PC-3 (cell line): ENCODE measurements around the gene NPFF. TPM values are rescaled to one million over a fixed set of nuclear protein-coding genes. Genes with fewer than 3 reads are reported as not detected.

Source experiments
- ATAC-seq: fragments of 200-7000 bp; cut with Tn5 transposase; 2 replicates; pipeline ENCODE4 v1.9.1; 2020; ENCODE audit warnings: mild to moderate bottlenecking, moderate library complexity
- BruUV-seq: library from RNA; stranded (reverse); fragments of 400-500 nt; replicated peaks from 2 replicates; lab custom pipeline; 2021; lab: Mats Ljungman, UMichigan
- CTCF ChIA-PET: fragments of 300-600 bp; sonication (Branson Sonifier 250); formaldehyde crosslinking; loops from one replicate; lab custom pipeline; 2022; ENCODE audit warnings: antibody characterized with exemption; lab: Charles Lee
- POLR2A ChIA-PET: fragments of 300-600 bp; sonication (Branson Sonifier 250); formaldehyde crosslinking; loops from one replicate; lab custom pipeline; 2022; ENCODE audit warnings: antibody characterized with exemption; ENCODE audit not compliant: unreplicated experiment; lab: Charles Lee
- DNase-seq: peaks from one replicate; pipeline ENCODE4 v3.0.0-alpha.2; 2015
- H2AFZ ChIP-seq: fragments of 300-600 bp; sonication (generic); 2 replicates; pipeline ENCODE4 v1.6.0; 2016; ENCODE audit warnings: antibody characterized with exemption, low read length
- H3F3A ChIP-seq: fragments of 300-600 bp; sonication (generic); one replicate; pipeline ENCODE4 v1.6.0; 2017; ENCODE audit warnings: antibody characterized with exemption, low read length, control low read depth, mild to moderate bottlenecking; ENCODE audit not compliant: unreplicated experiment
- H3K27ac ChIP-seq: fragments of 300-600 bp; sonication (generic); 2 replicates; pipeline ENCODE4 v1.5.1; 2016; ENCODE audit warnings: mild to moderate bottlenecking, low read length
- H3K27me3 ChIP-seq: fragments of 300-600 bp; sonication (generic); 2 replicates; pipeline ENCODE4 v1.6.1; 2016; ENCODE audit warnings: low read length, mixed read lengths
- H3K36me3 ChIP-seq: fragments of 300-600 bp; sonication (generic); 2 replicates; pipeline ENCODE4 v1.6.1; 2016; ENCODE audit warnings: low read depth, mixed run types, low read length, mixed read lengths
- H3K4me1 ChIP-seq: fragments of 300-600 bp; sonication (generic); 2 replicates; pipeline ENCODE4 v1.5.1; 2016; ENCODE audit warnings: low read length; ENCODE audit not compliant: insufficient read depth
- H3K4me2 ChIP-seq: fragments of 300-600 bp; sonication (generic); 2 replicates; pipeline ENCODE4 v1.6.0; 2016; ENCODE audit warnings: low read length
- H3K4me3 ChIP-seq: fragments of 300-600 bp; sonication (generic); 2 replicates; pipeline ENCODE4 v1.5.1; 2016; ENCODE audit warnings: mild to moderate bottlenecking, low read length, mixed read lengths
- H3K79me2 ChIP-seq: fragments of 300-600 bp; sonication (generic); 2 replicates; pipeline ENCODE4 v1.6.1; 2017; ENCODE audit warnings: low read length, mixed read lengths
- H3K9ac ChIP-seq: fragments of 300-600 bp; sonication (generic); 2 replicates; pipeline ENCODE4 v1.6.0; 2016; ENCODE audit warnings: mild to moderate bottlenecking, low read length
- H3K9me2 ChIP-seq: fragments of 300-600 bp; sonication (generic); replicated peaks from 2 replicates; pipeline ENCODE4 v1.6.1; 2016; ENCODE audit warnings: mixed run types, low read length, mixed read lengths
- H3K9me3 ChIP-seq: fragments of 300-600 bp; sonication (generic); 2 replicates; pipeline ENCODE4 v1.6.1; 2016; ENCODE audit warnings: low read length, mixed read lengths
- H4K20me1 ChIP-seq: fragments of 300-600 bp; sonication (generic); 2 replicates; pipeline ENCODE4 v1.6.1; 2016; ENCODE audit warnings: low read length, mixed read lengths
- EZH2 ChIP-seq: fragments of 300-600 bp; sonication (generic); IDR thresholded peaks from one replicate; pipeline ENCODE4 v1.6.1; 2017; ENCODE audit warnings: antibody characterized with exemption, mild to moderate bottlenecking, low read length; ENCODE audit not compliant: unreplicated experiment
- EZH2phosphoT487 ChIP-seq: fragments of 300-600 bp; sonication (generic); IDR thresholded peaks from 2 replicates; pipeline ENCODE4 v1.6.1; 2018; ENCODE audit warnings: mild to moderate bottlenecking, antibody characterized with exemption, low read length, borderline replicate concordance
- intact Hi-C: fragments of 100-400 bp; cut with micrococcal nuclease; formaldehyde crosslinking; loops from 2 replicates; pipeline ENCODE4 v1.9.0; 2023
- total RNA-seq: library from RNA; depleted of rRNA; stranded (reverse); fragments of >200 nt; gene quantifications from 2 replicates; pipeline ENCODE4 v1.2.3, GENCODE V29; 2014
- TF ChIP-seq, protein P1 (sequence below): fragments of 300-600 bp; sonication (generic); conservative IDR thresholded peaks from 2 replicates; pipeline ENCODE4 v1.5.1; 2017; ENCODE audit warnings: antibody characterized with exemption, low read depth, mild to moderate bottlenecking, low read length

NPFF gene
- total RNA-seq, 1 experiment from 2014 or later: not detected

DNA sequence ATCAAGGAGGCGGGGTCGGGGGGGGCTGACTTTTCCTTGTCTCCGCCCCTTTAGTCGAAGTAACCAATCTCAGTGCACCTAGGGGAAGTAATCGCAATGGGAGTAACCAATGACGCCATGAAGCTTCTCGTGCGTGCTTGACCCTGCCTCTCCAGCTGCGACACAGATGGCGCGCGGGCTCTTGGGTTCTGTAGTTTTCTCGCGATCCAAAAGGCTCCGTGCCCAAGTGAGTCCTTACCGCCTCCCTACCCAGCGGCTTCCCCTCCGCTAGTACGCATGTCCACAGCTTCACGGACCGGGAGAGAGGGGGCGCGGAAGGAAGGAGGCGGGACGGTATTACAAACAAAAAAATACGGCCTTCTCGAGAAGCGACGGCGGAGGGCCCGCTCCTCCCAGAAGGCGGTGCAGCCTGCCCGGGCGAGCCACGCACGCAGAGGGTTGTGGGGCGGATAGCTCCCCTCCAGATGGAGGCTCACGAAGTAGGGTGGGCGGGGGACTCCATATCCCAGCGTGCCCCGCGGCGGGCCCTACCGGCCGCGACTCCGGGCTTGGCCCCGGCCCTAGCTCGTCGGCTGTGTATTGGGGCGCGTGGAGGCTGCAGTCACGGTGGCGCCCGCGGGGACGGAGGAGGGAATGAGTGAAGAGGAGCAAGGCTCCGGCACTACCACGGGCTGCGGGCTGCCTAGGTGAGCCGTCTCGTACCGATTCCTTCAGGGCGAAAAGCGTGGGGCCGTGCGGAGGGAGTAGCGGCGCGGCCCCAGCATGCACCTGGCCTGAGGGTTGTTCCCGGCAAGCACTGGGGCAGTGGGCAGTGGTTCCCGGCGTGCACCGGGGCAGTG lies 6.3 kb downstream of the NPFF start, which contains the start of gene TARBP2:
TSS of gene TARBP2 (plus strand) at position 508 of the 839 bp plus-strand sequence. CDS start at position 634, 126 bp downstream.
- H3K4me3 ChIP-seq: peak within 1 kb of the TSS; percentile 75
- peak within 1 kb of the TSS; percentile 89 for H2AFZ ChIP-seq
- no TSS peak for BruUV-seq
- H3K9me3 ChIP-seq: no peaks in the 10 kb centered on the region
- peak within 1 kb of the TSS; percentile 85 for H3K27ac ChIP-seq
- H3K27me3 ChIP-seq: no peaks in the 10 kb centered on the region
- ChIA-PET POLR2A (interaction anchor here (0.5 to 1.2 kb wide), 7 partner anchors 23 to 824 kb away, joined by 3 to 14 read pairs (median 5); partner anchors contain the start of gene COPZ1), CTCF (interaction anchor here (0.6 to 1.0 kb wide), 6 partner anchors 12 to 269 kb away, joined by 3 to 5 read pairs (median 3); partner anchors contain the start of genes AAAS and ATP5MC2)
- H3F3A ChIP-seq: no peaks in the 10 kb centered on the region
- H4K20me1 ChIP-seq: no peaks in the 10 kb centered on the region
- peak within 1 kb of the TSS; percentile 96 for H3K9ac ChIP-seq
- no peaks in the 10 kb centered on the region for H3K9me2 ChIP-seq
- intact Hi-C loops: no loop called here
- TF ChIP-seq EZH2 (no peak), EZH2phosphoT487 (no peak)
- TF ChIP-seq, protein P1, sequence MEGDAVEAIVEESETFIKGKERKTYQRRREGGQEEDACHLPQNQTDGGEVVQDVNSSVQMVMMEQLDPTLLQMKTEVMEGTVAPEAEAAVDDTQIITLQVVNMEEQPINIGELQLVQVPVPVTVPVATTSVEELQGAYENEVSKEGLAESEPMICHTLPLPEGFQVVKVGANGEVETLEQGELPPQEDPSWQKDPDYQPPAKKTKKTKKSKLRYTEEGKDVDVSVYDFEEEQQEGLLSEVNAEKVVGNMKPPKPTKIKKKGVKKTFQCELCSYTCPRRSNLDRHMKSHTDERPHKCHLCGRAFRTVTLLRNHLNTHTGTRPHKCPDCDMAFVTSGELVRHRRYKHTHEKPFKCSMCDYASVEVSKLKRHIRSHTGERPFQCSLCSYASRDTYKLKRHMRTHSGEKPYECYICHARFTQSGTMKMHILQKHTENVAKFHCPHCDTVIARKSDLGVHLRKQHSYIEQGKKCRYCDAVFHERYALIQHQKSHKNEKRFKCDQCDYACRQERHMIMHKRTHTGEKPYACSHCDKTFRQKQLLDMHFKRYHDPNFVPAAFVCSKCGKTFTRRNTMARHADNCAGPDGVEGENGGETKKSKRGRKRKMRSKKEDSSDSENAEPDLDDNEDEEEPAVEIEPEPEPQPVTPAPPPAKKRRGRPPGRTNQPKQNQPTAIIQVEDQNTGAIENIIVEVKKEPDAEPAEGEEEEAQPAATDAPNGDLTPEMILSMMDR: no peak
- DNase-seq (peak; percentile 98), ATAC-seq (peak; percentile 77)
- peaks cover 15% of the 10 kb centered on the region; the same call in 1 of the 2 replicates for H3K36me3 ChIP-seq
- peak within 1 kb of the TSS; percentile 87 for H3K4me2 ChIP-seq
- H3K4me1 ChIP-seq: peaks cover 33% of the 10 kb centered on the region
- H3K79me2 ChIP-seq: peaks cover 27% of the 10 kb centered on the region

DNA sequence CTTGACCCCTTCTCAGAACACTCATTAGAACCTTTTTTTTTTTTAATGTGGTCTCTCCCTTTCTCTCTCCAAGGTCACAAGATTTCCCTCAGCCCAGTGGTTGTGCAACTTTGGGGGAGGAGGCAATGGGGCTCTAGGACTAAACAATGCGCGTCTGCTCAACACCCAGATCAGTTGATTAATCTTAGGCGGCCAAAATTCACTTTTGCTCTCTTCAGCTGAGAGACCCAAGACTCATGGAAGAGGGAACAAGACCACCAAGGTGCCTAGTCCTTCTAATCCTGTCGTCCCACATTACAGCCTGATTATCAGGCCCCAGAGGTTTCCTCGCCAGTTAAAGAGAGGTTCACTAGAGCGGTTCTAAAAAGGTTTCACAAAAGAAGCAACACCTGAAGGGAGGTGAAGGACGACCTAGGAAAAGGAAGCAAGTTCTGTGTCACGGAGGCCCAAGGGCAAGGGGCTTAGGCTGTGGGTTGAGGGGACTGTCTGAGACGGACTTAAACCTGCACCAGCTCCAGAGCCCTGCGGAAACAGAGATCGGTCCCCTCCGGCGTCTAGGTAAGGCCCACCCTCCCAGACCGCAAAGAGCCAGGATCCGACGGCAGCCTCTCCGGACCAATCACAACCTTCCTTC lies 7.0 kb downstream of the NPFF start:
- Histone ChIP-seq H3K27ac (peak overlapping the region; percentile 21), H3K9me2 (no peaks in the 10 kb centered on the region), H3K9me3 (no peaks in the 10 kb centered on the region), H3K27me3 (no peaks in the 10 kb centered on the region), H3K4me3 (peak overlapping the region; percentile 75), H3K4me2 (peak overlapping the region; percentile 87), H3K9ac (peak overlapping the region; percentile 35), H4K20me1 (no peaks in the 10 kb centered on the region), H3K36me3 (peaks cover 12% of the 10 kb centered on the region; the same call in 1 of the 2 replicates), H3F3A (no peaks in the 10 kb centered on the region), H2AFZ (peak overlapping the region; percentile 54), H3K79me2 (peaks cover 27% of the 10 kb centered on the region), H3K4me1 (peaks cover 26% of the 10 kb centered on the region)
- ATAC-seq: no peak; the same call in 1 of the 2 replicates
- ChIA-PET POLR2A (interaction anchor here (0.5 to 1.2 kb wide), 5 partner anchors 11 to 825 kb away, joined by 3 to 5 read pairs (median 4); partner anchors contain the start of gene COPZ1), CTCF (interaction anchor here (0.7 to 1.0 kb wide), 3 partner anchors 12 to 179 kb away, joined by 3 to 5 read pairs (median 4); partner anchors contain the start of genes AAAS and ATP5MC2)
- DNase-seq: no peak
- no peak for TF ChIP-seq EZH2
- no peak for TF ChIP-seq EZH2phosphoT487
- TF ChIP-seq, protein P1: no peak
- intact Hi-C loops: no loop called here
- BruUV-seq: TSS peak; percentile 90
